22Rv1 (cell line): ENCODE data around the gene JTB.

Experiments
- H3K27ac ChIP-seq: fragments of 450-650 bp; 2 replicates; pipeline ENCODE4 v1.5.1; 2017
- ZFX ChIP-seq: fragments of 450-650 bp; IDR thresholded peaks from 2 replicates; pipeline ENCODE4 v1.6.1; 2017; ENCODE audit warnings: antibody characterized with exemption, borderline replicate concordance
- TF ChIP-seq, protein P1 (sequence below): fragments of 450-650 bp; IDR thresholded peaks from 2 replicates; pipeline ENCODE4 v1.5.1; 2017; ENCODE audit warnings: mild to moderate bottlenecking

The JTB gene

DNA sequence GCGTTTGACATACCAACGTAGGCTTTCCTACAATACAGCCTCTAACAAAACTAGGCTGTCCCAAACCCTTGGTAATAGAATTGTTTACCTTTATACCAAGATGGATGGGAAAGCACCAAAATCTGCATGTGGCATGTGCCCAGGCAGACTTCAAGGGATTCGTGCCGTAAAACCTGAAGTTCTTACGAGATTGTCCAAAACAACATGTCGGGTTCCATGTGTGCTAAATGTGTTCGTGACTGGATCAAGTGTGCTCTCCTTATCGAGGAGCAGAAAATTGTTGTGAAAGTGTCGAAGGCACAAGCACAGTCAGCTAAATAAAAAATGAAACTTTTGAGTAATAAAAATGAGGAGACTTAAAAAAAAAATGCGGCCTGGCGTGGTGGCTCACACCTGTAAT lies 18.2 kb upstream of the JTB start:
- H3K27ac ChIP-seq: peak overlapping the region; percentile 45; the same call in 1 of the 2 replicates

GRCh38 chr1:153995202-153995601 lies 17.7 kb upstream of the JTB start:
- no peak overlapping the region; the same call in 1 of the 2 replicates for H3K27ac ChIP-seq
- no peak for TF ChIP-seq ZFX
- TF ChIP-seq, protein P1, sequence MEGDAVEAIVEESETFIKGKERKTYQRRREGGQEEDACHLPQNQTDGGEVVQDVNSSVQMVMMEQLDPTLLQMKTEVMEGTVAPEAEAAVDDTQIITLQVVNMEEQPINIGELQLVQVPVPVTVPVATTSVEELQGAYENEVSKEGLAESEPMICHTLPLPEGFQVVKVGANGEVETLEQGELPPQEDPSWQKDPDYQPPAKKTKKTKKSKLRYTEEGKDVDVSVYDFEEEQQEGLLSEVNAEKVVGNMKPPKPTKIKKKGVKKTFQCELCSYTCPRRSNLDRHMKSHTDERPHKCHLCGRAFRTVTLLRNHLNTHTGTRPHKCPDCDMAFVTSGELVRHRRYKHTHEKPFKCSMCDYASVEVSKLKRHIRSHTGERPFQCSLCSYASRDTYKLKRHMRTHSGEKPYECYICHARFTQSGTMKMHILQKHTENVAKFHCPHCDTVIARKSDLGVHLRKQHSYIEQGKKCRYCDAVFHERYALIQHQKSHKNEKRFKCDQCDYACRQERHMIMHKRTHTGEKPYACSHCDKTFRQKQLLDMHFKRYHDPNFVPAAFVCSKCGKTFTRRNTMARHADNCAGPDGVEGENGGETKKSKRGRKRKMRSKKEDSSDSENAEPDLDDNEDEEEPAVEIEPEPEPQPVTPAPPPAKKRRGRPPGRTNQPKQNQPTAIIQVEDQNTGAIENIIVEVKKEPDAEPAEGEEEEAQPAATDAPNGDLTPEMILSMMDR: no peak

More for the DNA sequence above, 18.2 kb upstream of the JTB start:
- TF ChIP-seq, protein P1: no peak
- no peak for TF ChIP-seq ZFX

DNA sequence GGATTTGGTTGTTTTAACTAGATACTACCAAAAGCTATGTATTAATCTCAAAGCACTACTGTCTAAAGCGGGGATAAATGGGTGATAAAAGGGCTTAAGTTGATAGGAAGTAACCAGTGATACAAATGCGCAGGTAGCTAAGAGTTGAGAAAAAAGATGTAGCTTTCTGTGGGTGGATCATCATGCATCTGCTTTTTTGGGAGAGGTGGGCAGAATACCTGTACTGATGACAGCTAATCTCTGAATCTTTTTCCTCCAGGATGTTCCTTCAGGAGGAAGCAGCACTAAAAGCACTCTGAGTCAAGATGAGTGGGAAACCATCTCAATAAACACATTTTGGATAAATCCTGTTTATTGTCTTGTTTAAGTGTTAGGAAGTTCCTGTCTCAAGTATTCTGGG lies 14.3 kb upstream of the JTB start:
- no peak for TF ChIP-seq ZFX
- TF ChIP-seq, protein P1: no peak
- H3K27ac ChIP-seq: peak overlapping the region; percentile 85

DNA sequence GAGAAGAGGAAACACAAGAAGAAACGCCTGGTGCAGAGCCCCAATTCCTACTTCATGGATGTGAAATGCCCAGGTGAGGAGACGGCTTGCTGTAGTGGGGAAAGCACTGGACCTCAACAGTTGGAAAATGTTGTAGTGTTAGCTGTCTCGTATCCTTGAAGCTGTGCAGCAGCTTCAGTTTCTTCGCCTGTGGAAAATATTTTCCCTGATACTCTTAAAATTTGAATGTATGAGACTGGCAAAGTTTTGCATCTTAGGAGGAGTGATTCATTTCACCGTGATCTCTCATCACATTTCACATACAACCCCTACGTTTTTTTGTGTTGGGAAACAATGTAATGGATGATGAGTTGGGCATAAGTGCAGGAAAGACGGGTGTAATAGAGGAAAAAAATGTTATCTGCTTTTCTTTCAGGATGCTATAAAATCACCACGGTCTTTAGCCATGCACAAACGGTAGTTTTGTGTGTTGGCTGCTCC lies 13.7 kb upstream of the JTB start:
- TF ChIP-seq, protein P1: no peak
- TF ChIP-seq ZFX: no peak
- H3K27ac ChIP-seq: peak overlapping the region; percentile 85

- peak within 1 kb of the TSS; percentile 85 for H3K27ac ChIP-seq
These were observed 13.1 kb upstream of the JTB start, which contains the start of gene RPS27 for GRCh38 chr1:153990468-153991150. TSS of gene RPS27 (plus strand) at chr1:153990762. CDS start at chr1:153990797, 35 bp downstream.

GRCh38 chr1:153987621-153988020 lies 10.1 kb upstream of the JTB start:
- H3K27ac ChIP-seq: peak overlapping the region; percentile 92
- no peak for TF ChIP-seq ZFX
- TF ChIP-seq, protein P1: no peak

More at GRCh38 chr1:153990468-153991150, 13.1 kb upstream of the JTB start, which contains the start of gene RPS27:
- TF ChIP-seq, protein P1: no peak
- no peak for TF ChIP-seq ZFX
